NCI-H2227 treated with DMSO at 0.1 percent for 48 hours (cell line): Measurements from ENCODE around the gene EMILIN1.
A peak's percentile ranks its signal among the peaks of the same experiment; 100 is the strongest.

Experiments
- DNase-seq: peaks from one replicate; lab custom pipeline; 2025; lab: John Stamatoyannopoulos, UW

Gene EMILIN1

DNA sequence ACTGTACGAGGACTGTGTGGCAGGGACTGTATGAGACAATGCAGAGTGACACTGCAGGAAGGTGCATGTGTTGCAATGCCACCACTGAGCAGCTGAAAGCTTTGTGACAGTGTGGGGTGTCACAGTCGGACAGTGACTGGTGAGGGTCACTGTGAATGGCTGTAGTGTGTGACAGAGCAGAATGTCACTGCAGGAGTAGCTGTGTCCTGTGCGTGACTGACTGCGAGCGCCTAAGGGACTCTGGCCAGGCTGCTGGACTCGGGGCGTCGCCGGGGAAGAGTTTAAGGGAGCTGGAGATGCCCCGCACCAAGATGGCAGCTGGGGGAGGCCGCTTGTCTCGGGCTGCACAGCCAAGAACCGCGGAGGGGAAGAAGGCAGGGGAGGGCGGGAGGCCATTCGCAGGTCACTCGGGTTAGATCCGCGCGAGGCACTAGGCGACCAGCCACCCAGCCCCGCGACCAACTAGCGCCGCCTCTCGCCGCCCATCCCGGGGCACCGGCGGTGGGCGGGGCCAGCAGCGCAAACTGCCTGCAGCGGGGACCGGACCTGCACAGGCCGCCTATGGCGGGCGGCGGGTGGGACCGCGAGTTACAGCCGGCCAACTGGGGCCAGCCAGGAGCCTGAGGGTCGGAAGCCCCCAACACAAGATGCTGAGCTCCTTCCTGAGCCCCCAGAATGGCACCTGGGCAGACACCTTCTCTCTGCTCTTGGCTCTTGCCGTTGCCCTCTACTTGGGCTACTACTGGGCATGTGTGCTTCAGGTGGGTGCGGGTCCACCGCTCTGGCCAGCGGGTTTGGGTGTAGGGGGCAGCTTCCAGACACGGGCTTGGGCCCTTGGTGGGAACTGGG, 45.1 kb downstream of the EMILIN1 start, which contains the start of gene ABHD1:
ABHD1 (plus strand) TSS at position 514 of the 849 bp plus-strand sequence; CDS start at position 648, 134 bp downstream.
- peak; percentile 21 for DNase-seq

DNA sequence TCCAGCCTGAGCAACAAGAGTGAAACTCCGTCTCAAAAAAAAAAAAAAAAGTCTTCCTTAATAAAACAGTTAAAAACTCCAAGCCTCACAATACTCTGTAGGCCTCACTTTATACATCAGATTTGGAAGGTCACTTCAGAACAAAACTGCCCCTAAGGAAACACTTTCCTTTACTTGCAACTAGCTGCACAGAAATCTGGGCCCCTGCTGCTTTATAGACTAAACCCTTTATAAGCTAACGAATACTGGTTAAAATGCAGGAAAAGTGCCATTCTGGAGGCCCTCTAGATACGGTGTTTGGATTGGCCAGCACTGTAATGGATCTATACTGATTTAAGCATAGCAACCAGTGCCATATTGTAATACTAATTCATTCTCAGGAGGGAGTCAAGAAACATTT, 46.7 kb downstream of the EMILIN1 start:
- no peak for DNase-seq

DNA sequence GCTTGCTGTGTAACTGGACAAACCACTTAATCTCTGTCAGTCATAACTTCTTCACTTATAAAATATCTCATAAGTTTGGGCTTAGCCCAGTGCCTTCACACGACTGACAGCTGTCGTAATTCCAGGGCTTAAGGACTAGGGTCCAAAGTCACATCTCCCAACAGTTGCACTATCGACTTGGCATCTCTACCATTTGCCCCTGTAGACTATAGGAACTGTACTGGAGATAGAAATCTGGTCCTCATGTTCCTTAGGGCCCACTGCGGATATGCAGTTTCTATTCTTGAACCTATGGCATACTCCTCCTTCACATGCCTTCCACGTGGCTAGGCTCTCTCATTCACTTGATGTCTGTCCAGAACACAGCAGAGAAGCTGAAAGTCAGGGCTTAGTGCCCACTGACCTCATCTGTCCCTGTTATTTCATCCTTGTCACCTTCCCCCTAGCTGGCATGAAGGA, 47.9 kb downstream of the EMILIN1 start:
- no peak for DNase-seq

DNA sequence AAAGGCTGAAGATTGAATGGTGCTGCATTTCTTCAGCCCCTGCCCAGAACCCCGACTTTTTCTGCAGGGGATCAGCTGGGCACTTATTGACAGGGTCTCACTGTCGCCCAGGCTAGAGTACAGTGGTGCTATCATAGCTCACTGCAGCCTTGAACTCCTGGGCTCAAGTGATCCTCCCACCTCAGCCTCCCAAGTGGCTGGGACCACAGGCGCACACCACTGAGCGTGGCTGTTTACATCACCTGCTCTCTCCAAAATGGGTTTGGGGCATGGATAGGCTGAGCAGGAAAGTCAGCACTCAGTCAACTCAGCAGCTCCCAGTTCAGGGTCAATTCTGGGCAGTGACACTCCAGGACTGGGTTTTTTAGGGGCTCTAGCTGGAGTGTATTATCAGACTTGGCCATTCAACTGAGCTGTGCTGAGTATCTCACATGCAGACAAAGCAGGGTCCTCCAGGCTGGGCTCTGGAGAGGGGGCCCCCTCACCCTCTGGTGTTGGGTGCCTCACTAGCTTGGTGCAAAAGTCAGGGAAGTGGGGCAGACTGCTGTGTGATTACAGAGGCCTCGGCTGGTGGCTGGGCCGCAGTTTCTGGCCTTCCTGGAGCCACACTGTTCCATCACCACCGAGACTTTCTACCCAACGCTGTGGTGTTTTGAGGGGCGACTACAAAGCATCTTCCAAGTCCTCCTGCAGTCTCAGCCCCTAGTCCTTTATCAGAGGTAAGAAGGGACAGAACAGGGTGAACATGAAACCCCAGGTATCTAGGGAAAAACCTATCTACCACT, 49.7 kb downstream of the EMILIN1 start:
- DNase-seq: no peak

DNA sequence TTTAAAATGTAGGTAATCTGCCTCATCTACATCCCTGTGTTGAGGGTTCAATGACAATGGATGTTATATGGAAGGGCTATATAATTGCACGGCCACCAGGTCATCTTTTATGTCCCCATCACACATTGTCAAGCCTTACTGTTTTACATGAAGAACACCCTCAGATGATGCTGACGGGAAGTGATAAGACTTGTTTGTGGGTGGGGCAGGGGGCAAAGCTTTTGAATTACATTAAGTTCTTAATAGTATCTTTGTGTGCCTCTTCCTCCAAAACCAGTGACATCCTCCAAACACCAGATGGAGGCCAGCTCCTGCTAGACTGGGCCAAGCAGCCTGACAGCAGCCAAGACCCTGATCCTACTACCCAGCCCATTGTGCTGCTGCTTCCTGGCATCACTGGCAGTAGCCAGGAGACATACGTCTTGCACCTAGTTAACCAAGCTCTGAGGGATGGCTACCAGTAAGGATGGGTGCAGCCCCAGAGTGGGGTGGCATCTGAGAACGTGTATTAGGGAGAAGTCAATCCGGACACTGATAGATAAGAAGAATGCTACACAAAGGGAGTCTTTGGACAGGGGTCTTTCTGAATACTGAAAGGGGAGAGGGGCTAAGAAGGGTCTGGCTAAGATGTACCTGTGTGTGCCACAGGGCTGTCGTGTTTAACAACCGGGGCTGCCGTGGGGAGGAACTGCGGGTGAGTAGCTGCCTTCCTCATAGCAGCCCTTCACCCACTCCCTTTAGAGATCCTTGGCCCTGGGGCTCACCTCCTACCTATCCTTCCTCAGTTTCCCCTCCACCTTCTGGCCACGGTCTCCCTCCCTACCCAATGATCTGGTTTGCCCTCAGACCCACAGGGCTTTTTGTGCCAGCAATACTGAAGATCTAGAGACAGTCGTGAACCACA, 50.5 kb downstream of the EMILIN1 start:
- DNase-seq: no peak

DNA sequence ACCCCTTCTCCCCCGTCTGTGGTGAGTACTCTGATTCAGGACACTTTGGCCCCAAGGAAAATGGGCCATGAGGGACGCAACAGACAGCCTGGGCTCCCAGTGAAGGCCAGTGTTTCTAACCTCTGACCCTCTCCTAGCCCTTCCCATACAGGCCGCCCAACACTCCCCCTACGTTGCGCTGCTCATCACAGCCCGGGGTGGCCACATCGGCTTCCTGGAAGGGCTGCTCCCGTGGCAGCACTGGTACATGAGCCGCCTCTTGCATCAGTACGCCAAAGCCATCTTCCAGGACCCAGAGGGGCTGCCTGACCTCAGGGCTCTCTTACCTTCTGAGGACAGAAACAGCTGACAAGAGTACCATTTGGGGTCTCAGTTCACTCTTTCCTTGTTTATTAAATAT, 52.0 kb downstream of the EMILIN1 start:
- DNase-seq: no peak

DNA sequence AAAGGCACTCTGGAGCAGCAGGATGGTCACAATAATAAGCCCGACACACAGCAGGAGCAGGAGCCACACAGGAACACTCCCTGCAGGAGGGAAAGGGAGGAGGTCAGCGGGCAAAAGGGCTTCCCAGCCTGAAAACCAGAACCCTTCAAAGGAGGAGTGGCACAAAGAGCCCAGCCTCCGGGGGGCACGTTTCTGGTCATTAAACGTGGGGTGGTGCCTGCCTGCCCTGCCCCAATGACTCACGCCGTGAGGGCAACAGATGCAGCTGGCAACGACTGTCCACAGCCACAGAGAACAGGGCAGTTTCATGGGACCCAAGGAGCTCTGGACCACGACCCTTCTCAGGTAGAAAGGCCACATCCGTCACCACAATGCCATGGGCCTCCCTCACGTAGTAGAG, 53.0 kb downstream of the EMILIN1 start:
- DNase-seq: no peak

DNA sequence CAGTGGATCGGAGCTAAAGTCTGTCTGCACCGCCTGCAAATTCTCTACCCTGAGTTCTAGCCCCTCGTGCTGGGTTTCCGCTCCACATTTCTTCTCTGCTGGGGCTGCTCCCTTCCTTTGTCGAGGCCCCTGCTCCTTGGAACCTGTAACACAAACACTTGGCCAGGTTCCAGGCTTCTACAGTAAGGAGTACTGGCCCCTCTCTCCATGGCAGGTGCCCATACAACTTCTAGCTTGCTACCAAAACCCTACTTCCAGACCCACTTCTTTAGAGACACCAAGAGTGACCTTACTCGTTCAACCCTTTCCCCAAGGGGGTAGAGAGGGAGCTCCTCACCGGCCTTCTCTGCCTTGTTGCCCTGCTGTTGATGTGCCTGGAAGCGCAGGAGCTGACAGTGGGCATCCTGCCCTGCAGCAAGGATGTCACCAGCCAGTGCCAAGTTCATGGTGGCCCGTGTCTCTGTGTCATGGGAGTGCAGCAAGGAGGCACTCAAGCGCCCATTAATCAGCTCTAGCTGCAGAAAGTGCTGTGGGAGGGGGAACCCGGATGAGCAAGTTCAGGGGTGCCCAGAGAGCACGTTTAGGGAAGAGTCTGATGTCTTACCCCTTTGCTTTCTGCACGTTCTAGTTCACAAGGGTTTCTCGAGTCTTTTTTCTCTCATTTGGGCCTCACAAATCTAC, 54.9 kb downstream of the EMILIN1 start:
- DNase-seq: no peak

DNA sequence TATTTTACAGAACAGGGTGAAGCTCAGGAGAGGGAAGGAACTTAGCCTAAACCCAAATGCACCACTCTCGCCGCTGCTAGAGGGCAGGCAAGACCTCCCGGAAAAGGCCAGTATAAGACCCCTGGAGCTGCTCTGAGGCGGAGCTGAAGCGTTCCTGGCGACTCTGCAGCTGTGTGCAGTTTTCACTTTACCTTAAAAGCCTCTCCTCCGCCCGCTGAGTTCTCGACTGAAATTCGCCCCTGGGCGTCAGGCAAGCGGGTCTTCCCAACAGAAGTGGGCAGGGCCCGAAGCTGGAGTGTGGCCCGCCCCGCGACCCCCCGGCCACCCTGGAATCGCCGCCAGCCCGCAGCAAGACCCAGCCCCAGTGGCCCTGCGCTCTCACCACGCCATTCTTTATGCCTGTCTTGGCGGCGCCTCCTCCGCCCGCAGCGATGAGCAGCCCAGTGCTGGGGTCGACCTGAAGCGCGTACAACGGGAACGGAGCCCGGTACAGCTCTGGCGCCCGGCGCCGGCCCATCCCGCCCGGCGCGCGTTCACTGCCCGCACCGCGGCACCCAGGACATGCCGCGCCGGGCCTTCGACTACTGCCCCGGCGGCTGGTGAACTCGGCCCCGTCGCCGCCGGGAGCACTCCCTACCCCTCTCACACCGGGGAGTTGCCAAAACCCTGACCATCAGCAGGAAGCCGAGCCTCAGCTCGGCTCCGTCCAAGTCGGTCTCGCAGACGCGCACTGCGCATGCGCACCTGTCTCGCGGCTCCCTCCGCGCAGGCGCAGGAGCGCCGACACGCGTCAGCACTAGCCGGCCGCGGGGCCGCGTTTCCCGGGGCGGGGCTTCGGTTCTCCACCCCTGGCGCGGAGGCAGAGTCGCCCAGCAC, 55.7 kb downstream of the EMILIN1 start, which contains the start of gene PREB:
PREB (minus strand) TSS at position 732 of the 876 bp plus-strand sequence; CDS start at position 517, 215 bp downstream.
- DNase-seq: peak; percentile 96

DNA sequence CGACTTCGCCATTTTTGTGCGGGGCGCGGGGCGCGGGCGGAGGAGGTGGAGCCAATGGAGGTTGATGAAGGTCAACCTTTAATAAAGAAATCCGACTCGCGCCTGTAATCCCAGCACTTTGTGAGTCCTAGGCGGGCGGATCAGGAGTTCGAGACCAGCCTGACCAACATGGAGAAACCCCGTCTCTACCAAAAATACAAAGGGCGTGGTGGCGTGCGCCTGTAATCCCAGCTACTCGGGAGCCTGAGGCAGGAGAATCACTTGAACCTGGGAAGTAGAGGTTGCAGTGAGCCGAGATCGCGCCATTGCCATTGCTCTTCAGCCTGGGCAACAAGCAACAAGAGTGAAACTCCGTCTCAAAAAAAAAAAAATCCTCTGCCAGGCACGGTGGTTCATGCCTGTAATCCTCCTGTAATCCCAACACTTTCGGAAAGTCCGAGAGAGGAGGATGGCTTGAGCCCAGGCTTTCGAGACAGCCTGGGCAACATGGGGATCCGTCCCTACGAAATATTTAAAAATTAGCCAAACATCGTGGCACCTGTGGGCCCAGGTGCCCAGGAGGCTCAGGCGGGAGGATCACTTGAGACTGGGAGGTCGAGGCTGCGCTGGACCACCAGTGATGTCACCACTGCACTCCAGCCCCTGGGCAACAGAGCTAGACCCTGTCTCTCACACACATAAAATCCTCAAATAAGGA, 56.5 kb downstream of the EMILIN1 start:
- no peak for DNase-seq

DNA sequence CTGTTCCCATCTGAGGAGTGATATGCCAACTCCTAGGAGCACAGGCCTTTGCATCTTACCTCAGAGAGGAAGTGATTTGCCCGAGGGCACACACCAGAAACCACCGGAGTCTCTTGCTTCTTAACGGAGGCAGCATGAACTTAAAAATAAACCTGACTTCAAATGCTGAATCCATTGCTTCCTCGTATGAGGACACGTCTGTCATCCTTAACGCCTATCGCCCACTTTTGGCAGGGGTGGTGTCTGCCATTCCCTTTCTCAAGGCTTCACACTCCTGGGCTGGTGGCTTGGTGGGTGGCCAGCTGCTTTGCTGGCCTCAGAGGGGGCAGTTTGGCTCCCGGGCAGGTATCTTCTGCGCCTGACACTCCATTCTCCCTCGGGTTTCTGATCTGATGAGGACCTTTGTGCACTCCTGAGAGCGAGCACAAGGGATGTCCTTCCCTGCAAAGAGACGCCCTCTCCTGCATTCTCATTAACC, 57.1 kb downstream of the EMILIN1 start:
- no peak for DNase-seq
